Thyroid gland (tissue), 4 donors: Measurements from ENCODE around the gene MAK. TPM values are rescaled to one million over a fixed set of nuclear protein-coding genes. Genes with fewer than 3 reads are reported as not detected.

Experiments
- DNase-seq, 2 donors: peaks; one replicate each; pipeline ENCODE4 v3.0.0-alpha.2; 2019
- H3K27ac ChIP-seq, 3 donors: fragments of 200-600 bp; sonication (generic); 1 replicate in 2 of 3; 2 replicates in 1 of 3; pipeline ENCODE4 v1.5.1; 2016 to 2019; ENCODE audit warnings: mild to moderate bottlenecking in 1 of 3, moderate library complexity in 1 of 3
- H3K27me3 ChIP-seq: fragments of 200-600 bp; sonication (generic); one replicate; pipeline ENCODE4 v1.5.1; 2019
- H3K36me3 ChIP-seq, 2 donors: fragments of 200-600 bp; sonication (generic); one replicate each; pipeline ENCODE4 v1.5.1; 2016 to 2019
- H3K4me1 ChIP-seq, 2 donors: fragments of 200-600 bp; sonication (generic); one replicate each; pipeline ENCODE4 v1.5.1; 2017 to 2019
- H3K4me3 ChIP-seq, 3 donors: fragments of 200-600 bp; sonication (generic); replicated peaks in 1 of 3; 1 replicate in 2 of 3; 2 replicates in 1 of 3; pipeline ENCODE4 v1.5.1; 2016; ENCODE audit warnings: mild to moderate bottlenecking in 1 of 3
- H3K9me3 ChIP-seq: fragments of 200-600 bp; sonication (generic); one replicate; pipeline ENCODE4 v1.5.1; 2017
- CTCF ChIP-seq, 6 experiments: fragments of 200-600 bp in 3 of 6; fragments of 450-650 bp in 3 of 6; sonication (generic) in 3 of 6; IDR thresholded peaks; one replicate each; pipeline ENCODE4 v1.5.1; 2016 to 2019; ENCODE audit warnings: antibody characterized with exemption in 6 of 6, mild to moderate bottlenecking in 2 of 6, inconsistent platforms in 1 of 6, moderate library complexity in 1 of 6
- POLR2A ChIP-seq, 2 donors: fragments of 450-650 bp; IDR thresholded peaks; one replicate each; pipeline ENCODE4 v1.6.1; 2017; ENCODE audit warnings: antibody characterized with exemption in 2 of 2, mild to moderate bottlenecking in 2 of 2, moderate library complexity in 1 of 2
- WGBS, 2 donors: methylation state at CpG; one replicate each; pipeline ENCODE4 v1.1.5; 2017; 5-methylcytosine and 5-hydroxymethylcytosine counted together
- intact Hi-C: fragments of 100-400 bp; cut with DNase I; formaldehyde crosslinking; loops from one replicate; pipeline ENCODE4 v1.15.1; 2023
- total RNA-seq, 4 donors: library from RNA; depleted of rRNA; stranded (reverse); fragments of >200 nt; gene quantifications; one replicate each; pipeline ENCODE4 v1.2.3, GENCODE V29; 2016

The MAK gene
- total RNA-seq, 4 donors from 2014 or later, result 0.21 TPM; not detected in 3

GRCh38 chr6:10733151-10733715, 105.1 kb downstream of the MAK start:
- no peaks in the 10 kb centered on the region for H3K4me1 ChIP-seq
- no peaks in the 10 kb centered on the region for H3K27me3 ChIP-seq
- no peaks in the 10 kb centered on the region for H3K9me3 ChIP-seq
- 92 to 94% methylated on average over 17 of the region's 17 CpGs for WGBS, 2 donors
- intact Hi-C loops, result no loop called here
- no peak overlapping the region for H3K4me3 ChIP-seq
- no peak overlapping the region for H3K27ac ChIP-seq
- TF ChIP-seq POLR2A (IDR thresholded peaks at IDR 0.05) (no peak), CTCF (IDR thresholded peaks at IDR 0.05) (no peak)
- peaks cover 10 to 38% of the 10 kb centered on the region in 2 donors for H3K36me3 ChIP-seq
- DNase-seq, result no peak

GRCh38 chr6:10730254-10730653, 108.1 kb downstream of the MAK start:
- intact Hi-C loops, result no loop called here
- H3K4me3 ChIP-seq, result no peak overlapping the region
- DNase-seq, result no peak
- TF ChIP-seq POLR2A (IDR thresholded peaks at IDR 0.05) (no peak), CTCF (IDR thresholded peaks at IDR 0.05) (no peak)
- no peaks in the 10 kb centered on the region for H3K9me3 ChIP-seq
- 78 to 87% methylated on average over 3 of the region's 3 CpGs for WGBS, 2 donors
- H3K27me3 ChIP-seq, result no peaks in the 10 kb centered on the region
- H3K27ac ChIP-seq, result no peak overlapping the region
- H3K36me3 ChIP-seq, result peaks cover 10 to 42% of the 10 kb centered on the region in 2 donors
- no peaks in the 10 kb centered on the region for H3K4me1 ChIP-seq

GRCh38 chr6:10725716-10726115, 112.6 kb downstream of the MAK start:
- no peak for DNase-seq
- WGBS, 2 donors, result 82 to 88% methylated on average over 9 of the region's 9 CpGs
- H3K9me3 ChIP-seq, result no peaks in the 10 kb centered on the region
- peaks cover 10 to 27% of the 10 kb centered on the region in 2 donors for H3K36me3 ChIP-seq
- intact Hi-C loops, result no loop called here
- peaks cover 17 to 19% of the 10 kb centered on the region in 2 donors for H3K4me1 ChIP-seq
- H3K27ac ChIP-seq, result no peak overlapping the region
- no peak for TF ChIP-seq CTCF (IDR thresholded peaks at IDR 0.05)
- no peak for TF ChIP-seq POLR2A (IDR thresholded peaks at IDR 0.05)
- H3K4me3 ChIP-seq, result no peak overlapping the region
- no peaks in the 10 kb centered on the region for H3K27me3 ChIP-seq

GRCh38 chr6:10725044-10725443, 113.3 kb downstream of the MAK start:
- H3K9me3 ChIP-seq, result no peaks in the 10 kb centered on the region
- H3K4me3 ChIP-seq, result no peak overlapping the region
- H3K4me1 ChIP-seq, result peaks cover 17 to 19% of the 10 kb centered on the region in 2 donors
- WGBS, 2 donors, result 71 to 86% methylated on average over 6 of the region's 6 CpGs
- intact Hi-C loops, result no loop called here
- H3K27me3 ChIP-seq, result no peaks in the 10 kb centered on the region
- TF ChIP-seq POLR2A (IDR thresholded peaks at IDR 0.05), result no peak
- no peak for TF ChIP-seq CTCF (IDR thresholded peaks at IDR 0.05)
- DNase-seq, result no peak
- H3K27ac ChIP-seq, result no peak overlapping the region
- H3K36me3 ChIP-seq, result peaks cover 8 to 20% of the 10 kb centered on the region in 2 donors

GRCh38 chr6:10723567-10723881, 114.8 kb downstream of the MAK start:
- H3K27ac ChIP-seq, result peak overlapping the region in 2 of 3 donors; percentile 76 to 78
- WGBS, 2 donors, result 25 to 35% methylated on average over 7 of the region's 7 CpGs
- intact Hi-C loops, result no loop called here
- H3K4me3 ChIP-seq, result peak overlapping the region in 2 of 3 donors; percentile 71 to 91
- H3K36me3 ChIP-seq, result peaks cover 0 to 5% of the 10 kb centered on the region in 2 donors
- DNase-seq, result peak in 1 of 2 donors; percentile 32
- H3K4me1 ChIP-seq, result peaks cover 17 to 19% of the 10 kb centered on the region in 2 donors
- H3K27me3 ChIP-seq, result no peaks in the 10 kb centered on the region
- no peaks in the 10 kb centered on the region for H3K9me3 ChIP-seq
- TF ChIP-seq CTCF (IDR thresholded peaks at IDR 0.05) (no peak), POLR2A (IDR thresholded peaks at IDR 0.05) (no peak)
